Prostate gland (tissue), 2 donors: ENCODE results near the gene RSBN1. TPM values are rescaled to one million over a fixed set of nuclear protein-coding genes. Genes with fewer than 3 reads are reported as not detected.

Source experiments
- DNase-seq: peaks from one replicate; pipeline ENCODE4 v3.0.0-alpha.2; 2019; ENCODE audit warnings: low spot score
- H3K27ac ChIP-seq, 2 donors: fragments of 200-600 bp; sonication (generic); 2 replicates each; pipeline ENCODE4 v1.5.1; 2017 to 2019
- H3K27me3 ChIP-seq: fragments of 200-600 bp; sonication (generic); replicated peaks from 2 replicates; pipeline ENCODE4 v1.5.1; 2019; ENCODE audit not compliant: insufficient read depth
- H3K36me3 ChIP-seq, 2 donors: fragments of 200-600 bp; sonication (generic); 1 replicate in 1 of 2; 2 replicates in 1 of 2; pipeline versions ENCODE4 v1.5.1 to v1.8.1; 2017 to 2019
- H3K4me1 ChIP-seq: fragments of 200-600 bp; sonication (generic); replicated peaks from 2 replicates; pipeline ENCODE4 v1.5.1; 2019
- H3K4me3 ChIP-seq, 2 donors: fragments of 200-600 bp; sonication (generic); 2 replicates each; pipeline ENCODE4 v1.5.1; 2017 to 2019
- H3K9me3 ChIP-seq: fragments of 200-600 bp; sonication (generic); 2 replicates; pipeline ENCODE4 v1.5.1; 2017
- CTCF ChIP-seq, 4 experiments: fragments of 200-600 bp in 2 of 4; fragments of 450-650 bp in 2 of 4; sonication (generic) in 2 of 4; IDR thresholded peaks; 1 replicate in 3 of 4; 2 replicates in 1 of 4; pipeline ENCODE4 v1.5.1; 2016 to 2019; ENCODE audit warnings: antibody characterized with exemption in 4 of 4, mild to moderate bottlenecking in 2 of 4, moderate library complexity in 2 of 4
- POLR2A ChIP-seq: fragments of 450-650 bp; IDR thresholded peaks from one replicate; pipeline ENCODE4 v1.6.1; 2016; ENCODE audit warnings: antibody characterized with exemption, mild to moderate bottlenecking
- POLR2AphosphoS5 ChIP-seq: sonication (generic); formaldehyde crosslinking; IDR thresholded peaks from one replicate; pipeline ENCODE4 v1.6.1; 2017; ENCODE audit warnings: antibody characterized with exemption
- WGBS: methylation state at CpG from one replicate; pipeline ENCODE4 v1.1.5; 2018; 5-methylcytosine and 5-hydroxymethylcytosine counted together
- intact Hi-C: fragments of 100-400 bp; cut with DNase I; formaldehyde crosslinking; loops from one replicate; pipeline ENCODE4 v1.14.2; 2022
- total RNA-seq, 2 donors: library from RNA; depleted of rRNA; stranded (reverse); fragments of >200 nt; gene quantifications; one replicate each; pipeline ENCODE4 v1.1.0, GENCODE V29; 2016

RSBN1 gene
- total RNA-seq, 2 donors from 2014 or later: 23.1 to 24.0 TPM

- no peaks in the 10 kb centered on the region for H3K4me1 ChIP-seq
- intact Hi-C loops: no loop called here
- no peaks in the 10 kb centered on the region for H3K27me3 ChIP-seq
- TF ChIP-seq CTCF (IDR thresholded peaks at IDR 0.05): no peak
- TF ChIP-seq POLR2A: no peak
- no peak for TF ChIP-seq POLR2AphosphoS5
- H3K4me3 ChIP-seq: no peak overlapping the region
- H3K9me3 ChIP-seq: no peaks in the 10 kb centered on the region
- no peaks in the 10 kb centered on the region for H3K36me3 ChIP-seq
- WGBS: 86% methylated on average over 1 of the region's 1 CpG
- no peak for DNase-seq
- H3K27ac ChIP-seq: no peak overlapping the region
Observed at GRCh38 chr1:113792986-113793385, 19.3 kb downstream of the RSBN1 start.

- no peaks in the 10 kb centered on the region for H3K4me1 ChIP-seq
- intact Hi-C loops: no loop called here
- DNase-seq: no peak
- H3K27ac ChIP-seq: no peak overlapping the region
- WGBS: 95% methylated on average over 5 of the region's 5 CpGs
- TF ChIP-seq POLR2A: no peak
- TF ChIP-seq POLR2AphosphoS5: no peak
- TF ChIP-seq CTCF (IDR thresholded peaks at IDR 0.05): no peak
- no peaks in the 10 kb centered on the region for H3K27me3 ChIP-seq
- H3K4me3 ChIP-seq: no peak overlapping the region
- H3K9me3 ChIP-seq: no peaks in the 10 kb centered on the region
- H3K36me3 ChIP-seq: no peaks in the 10 kb centered on the region
Observed at GRCh38 chr1:113792471-113792870, 19.8 kb downstream of the RSBN1 start.

- TF ChIP-seq POLR2AphosphoS5 (no peak), POLR2A (no peak), CTCF (IDR thresholded peaks at IDR 0.05) (no peak)
- intact Hi-C loops: no loop called here
- no peaks in the 10 kb centered on the region for H3K4me1 ChIP-seq
- H3K27ac ChIP-seq: no peak overlapping the region
- H3K4me3 ChIP-seq: no peak overlapping the region
- 73% methylated on average over 3 of the region's 3 CpGs for WGBS
- no peaks in the 10 kb centered on the region for H3K27me3 ChIP-seq
- no peaks in the 10 kb centered on the region for H3K9me3 ChIP-seq
- H3K36me3 ChIP-seq: no peaks in the 10 kb centered on the region
- no peak for DNase-seq
Observed at GRCh38 chr1:113788802-113789201, 23.5 kb downstream of the RSBN1 start.

- 86% methylated on average over 3 of the region's 3 CpGs for WGBS
- Histone ChIP-seq H3K27ac (no peak overlapping the region), H3K4me3 (no peak overlapping the region), H3K9me3 (no peaks in the 10 kb centered on the region), H3K4me1 (no peaks in the 10 kb centered on the region), H3K27me3 (no peaks in the 10 kb centered on the region), H3K36me3 (no peaks in the 10 kb centered on the region)
- intact Hi-C loops: no loop called here
- TF ChIP-seq CTCF (IDR thresholded peaks at IDR 0.05) (no peak), POLR2A (no peak), POLR2AphosphoS5 (no peak)
- DNase-seq: no peak
Observed at GRCh38 chr1:113787663-113788062, 24.6 kb downstream of the RSBN1 start.

GRCh38 chr1:113786069-113786468 lies 26.2 kb downstream of the RSBN1 start:
- Histone ChIP-seq H3K27ac (no peak overlapping the region), H3K4me3 (no peak overlapping the region)

More at GRCh38 chr1:113786069-113786468, 26.2 kb downstream of the RSBN1 start:
- Histone ChIP-seq H3K4me1 (no peaks in the 10 kb centered on the region), H3K9me3 (no peaks in the 10 kb centered on the region), H3K27me3 (no peaks in the 10 kb centered on the region), H3K36me3 (no peaks in the 10 kb centered on the region)
- intact Hi-C loops: no loop called here
- DNase-seq: no peak
- TF ChIP-seq CTCF (IDR thresholded peaks at IDR 0.05): no peak
- TF ChIP-seq POLR2AphosphoS5: no peak
- no peak for TF ChIP-seq POLR2A
- 12% methylated on average over 1 of the region's 1 CpG for WGBS
